VCaP (cell line): ENCODE data around the gene DHRS7C.

Experiments used
- H3K27ac ChIP-seq: fragments of 450-650 bp; 2 replicates; pipeline ENCODE4 v1.5.1; 2017
- TF ChIP-seq, protein P1 (sequence below): fragments of 450-650 bp; conservative IDR thresholded peaks from 2 replicates; pipeline ENCODE4 v1.5.1; 2017; ENCODE audit warnings: mild to moderate bottlenecking, moderate library complexity

The DHRS7C gene

DNA sequence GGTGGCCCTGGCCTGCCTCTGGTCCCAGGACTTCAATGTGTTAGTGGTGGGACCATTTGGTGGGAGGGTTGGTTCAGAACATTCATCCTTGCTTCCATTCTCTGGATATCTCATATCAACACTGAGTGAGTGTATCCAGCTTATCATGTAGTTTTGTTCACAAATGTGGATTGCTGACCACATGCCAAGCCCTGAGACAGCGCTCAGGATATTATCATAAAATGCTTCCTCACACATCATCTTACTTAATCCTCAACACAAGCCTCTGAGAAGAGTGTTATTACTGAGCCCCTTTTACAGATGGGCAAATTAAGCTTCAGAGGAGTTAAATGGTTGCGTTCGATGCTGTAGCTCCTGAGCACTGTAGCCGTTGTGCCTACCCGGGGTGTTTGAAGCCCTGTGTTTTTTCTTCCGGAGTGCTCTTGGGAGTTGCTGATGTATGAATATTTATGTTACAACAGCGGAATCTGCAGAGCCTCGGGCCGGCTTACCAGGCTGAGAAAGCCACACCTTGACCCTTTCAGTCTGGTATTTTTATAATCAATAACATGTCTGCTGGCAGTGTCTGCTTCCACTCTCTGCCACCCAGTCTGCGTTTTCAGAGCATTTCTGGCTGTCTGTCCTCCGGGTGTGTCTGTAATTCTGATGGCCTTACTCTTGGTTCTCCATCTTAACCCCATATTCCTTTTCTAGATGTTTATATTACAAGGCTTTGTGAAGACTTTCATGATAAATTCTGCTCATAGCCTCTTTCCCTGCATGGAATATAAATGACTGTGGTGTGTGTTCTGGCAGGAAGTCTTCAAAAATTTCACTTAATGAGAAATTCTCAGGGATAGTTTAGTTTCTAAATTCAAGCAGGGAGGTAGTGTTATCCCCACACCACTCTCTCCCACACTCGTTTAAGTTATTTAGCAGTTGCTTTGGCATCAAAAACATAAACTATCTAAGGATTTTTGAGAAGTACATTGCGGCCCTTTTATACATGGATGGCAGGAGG, 37.2 kb upstream of the DHRS7C start:
- TF ChIP-seq, protein P1, sequence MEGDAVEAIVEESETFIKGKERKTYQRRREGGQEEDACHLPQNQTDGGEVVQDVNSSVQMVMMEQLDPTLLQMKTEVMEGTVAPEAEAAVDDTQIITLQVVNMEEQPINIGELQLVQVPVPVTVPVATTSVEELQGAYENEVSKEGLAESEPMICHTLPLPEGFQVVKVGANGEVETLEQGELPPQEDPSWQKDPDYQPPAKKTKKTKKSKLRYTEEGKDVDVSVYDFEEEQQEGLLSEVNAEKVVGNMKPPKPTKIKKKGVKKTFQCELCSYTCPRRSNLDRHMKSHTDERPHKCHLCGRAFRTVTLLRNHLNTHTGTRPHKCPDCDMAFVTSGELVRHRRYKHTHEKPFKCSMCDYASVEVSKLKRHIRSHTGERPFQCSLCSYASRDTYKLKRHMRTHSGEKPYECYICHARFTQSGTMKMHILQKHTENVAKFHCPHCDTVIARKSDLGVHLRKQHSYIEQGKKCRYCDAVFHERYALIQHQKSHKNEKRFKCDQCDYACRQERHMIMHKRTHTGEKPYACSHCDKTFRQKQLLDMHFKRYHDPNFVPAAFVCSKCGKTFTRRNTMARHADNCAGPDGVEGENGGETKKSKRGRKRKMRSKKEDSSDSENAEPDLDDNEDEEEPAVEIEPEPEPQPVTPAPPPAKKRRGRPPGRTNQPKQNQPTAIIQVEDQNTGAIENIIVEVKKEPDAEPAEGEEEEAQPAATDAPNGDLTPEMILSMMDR, result no peak
- no peak overlapping the region for H3K27ac ChIP-seq

DNA sequence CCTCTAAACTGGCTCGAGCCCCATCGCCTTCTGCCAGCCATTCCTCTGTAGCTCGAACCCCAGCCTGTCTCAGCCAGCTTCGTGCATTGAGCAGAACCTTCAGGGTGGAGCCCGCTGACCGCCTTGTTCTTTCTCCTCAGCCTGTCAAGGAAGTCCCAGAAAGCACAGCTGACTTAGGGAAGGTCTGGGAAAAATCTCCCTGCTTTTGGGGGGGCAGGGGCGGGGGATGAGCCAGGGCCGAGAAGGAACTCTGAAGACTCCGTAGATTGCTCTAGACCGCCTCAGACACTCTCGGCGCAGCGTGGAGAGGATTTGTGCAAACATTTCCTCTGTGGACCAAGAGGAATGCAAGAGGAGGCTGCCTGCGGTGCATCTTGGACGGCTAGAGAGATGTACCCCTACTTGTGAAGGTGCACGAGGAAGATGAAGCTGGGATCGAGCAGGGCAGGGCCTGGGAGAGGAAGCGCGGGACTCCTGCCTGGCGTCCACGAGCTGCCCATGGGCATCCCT, 34.3 kb upstream of the DHRS7C start, which contains the start of gene GLP2R:
TSS of gene GLP2R (plus strand) at position 284 of the 510 bp plus-strand sequence. CDS start at position 424, 140 bp downstream.
- TF ChIP-seq, protein P1, result no peak
- H3K27ac ChIP-seq, result no peak within 1 kb of the TSS

DNA sequence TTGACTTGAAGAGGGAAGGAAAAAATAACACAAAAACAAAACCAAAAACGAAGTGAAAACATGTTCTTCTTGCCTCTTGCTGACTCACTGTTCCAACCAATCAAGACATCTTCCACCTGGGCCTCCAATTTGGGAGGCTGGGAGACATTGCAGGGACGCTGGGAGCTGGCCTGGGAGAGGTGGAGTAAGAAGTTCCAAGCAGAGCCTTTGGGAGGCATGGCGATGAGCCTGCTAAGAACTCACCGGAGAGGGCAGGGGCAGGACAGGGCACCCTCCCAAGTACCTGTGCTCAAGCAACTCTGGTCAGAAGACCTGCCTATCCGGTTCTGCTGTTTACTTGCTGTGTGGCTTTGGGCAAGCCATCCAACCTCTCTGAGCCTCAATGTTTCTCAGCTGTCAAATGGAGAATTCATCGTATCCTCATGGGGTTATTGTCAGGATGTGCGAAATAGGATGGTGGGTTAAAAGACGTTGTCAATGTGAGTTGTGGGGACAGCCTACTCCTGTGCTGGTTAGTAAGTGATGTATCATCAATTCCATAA, 33.5 kb upstream of the DHRS7C start:
- TF ChIP-seq, protein P1, result no peak
- no peak overlapping the region for H3K27ac ChIP-seq

DNA sequence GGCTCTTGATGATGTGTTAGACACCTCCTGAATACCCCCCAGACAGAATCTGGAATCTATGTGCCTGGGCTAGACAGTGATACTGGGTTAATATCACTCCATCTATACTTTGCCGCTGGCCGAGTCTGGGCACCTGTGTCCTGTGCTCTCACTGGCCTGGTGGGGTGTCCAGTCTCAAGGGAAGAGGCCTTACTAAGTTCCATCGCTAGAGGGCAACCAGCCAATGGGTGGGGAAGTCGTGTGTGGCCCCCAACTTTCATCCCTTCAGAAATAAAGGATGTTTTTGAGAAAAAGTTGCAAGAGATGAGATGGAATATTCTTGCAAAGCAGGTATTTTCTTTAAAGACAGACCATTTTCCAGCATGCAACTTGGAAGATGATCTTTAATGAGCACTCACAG, 32.7 kb upstream of the DHRS7C start:
- H3K27ac ChIP-seq, result no peak overlapping the region
- TF ChIP-seq, protein P1, result no peak

DNA sequence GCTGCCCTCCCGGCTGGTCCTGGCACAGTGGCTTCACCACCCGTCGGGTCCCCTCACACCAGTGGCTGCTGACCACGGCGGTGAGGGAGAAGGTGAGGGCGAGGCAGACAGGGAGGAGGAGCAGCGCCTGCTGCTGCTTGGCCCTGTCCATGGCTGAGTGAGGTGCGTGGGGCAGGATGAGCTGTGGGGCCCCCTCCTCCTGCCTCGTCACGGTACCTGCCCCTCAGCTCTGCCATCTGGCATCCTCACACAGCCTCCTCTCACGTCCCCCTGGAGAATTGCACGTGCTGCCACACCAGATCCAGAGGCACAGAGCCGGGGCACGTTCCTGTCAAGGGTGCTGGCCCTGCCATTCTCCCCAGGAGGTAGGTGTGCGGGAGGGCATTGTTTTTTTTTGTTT, 30.5 kb upstream of the DHRS7C start, which contains the start of gene GSG1L2:
TSS of gene GSG1L2 (minus strand) at position 159 of the 400 bp plus-strand sequence. CDS start at position 151, 8 bp downstream.
- H3K27ac ChIP-seq, result no peak within 1 kb of the TSS
- TF ChIP-seq, protein P1, result no peak

DNA sequence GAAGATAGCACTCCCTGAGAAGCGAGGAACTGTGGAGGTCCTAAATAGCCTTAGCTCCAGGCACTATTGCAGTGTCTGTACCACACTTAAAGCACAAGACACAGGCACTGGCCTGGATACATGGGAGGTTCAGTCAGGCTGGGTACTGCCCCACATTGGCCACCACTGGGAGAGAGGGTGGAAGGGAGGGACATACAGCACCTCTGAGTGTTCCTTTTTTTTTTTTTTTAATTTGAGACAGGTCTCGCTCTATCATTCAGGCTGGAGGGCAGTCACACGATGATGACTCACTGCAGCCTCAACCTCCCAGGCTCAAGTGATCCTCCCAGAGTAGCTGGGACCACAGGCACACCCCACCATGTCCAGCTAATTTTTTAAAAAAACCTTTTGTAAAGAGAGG, 29.1 kb upstream of the DHRS7C start:
- no peak overlapping the region for H3K27ac ChIP-seq
- TF ChIP-seq, protein P1, result no peak

DNA sequence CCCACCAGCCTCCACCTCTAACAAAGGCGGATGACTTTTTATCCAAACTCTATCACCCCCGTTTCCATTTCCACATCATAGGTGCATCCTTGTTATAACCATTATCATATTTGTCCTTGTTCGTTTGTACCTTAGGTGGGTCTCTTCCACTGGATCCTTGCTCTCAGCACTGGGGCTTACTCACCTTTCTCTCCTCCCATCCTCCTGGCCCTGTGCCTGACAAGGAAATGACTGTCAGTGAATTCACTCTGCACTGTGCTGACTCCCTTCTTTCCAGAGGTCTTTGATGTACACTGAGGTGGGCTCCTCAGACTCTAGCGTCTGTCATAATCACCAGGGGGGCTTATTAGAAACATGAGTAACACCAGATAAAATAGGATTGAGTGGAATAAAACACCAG, 27.4 kb upstream of the DHRS7C start:
- TF ChIP-seq, protein P1, result no peak
- no peak overlapping the region for H3K27ac ChIP-seq
